BE2C (cell line): ENCODE measurements around the gene PCBP2.

Experiments
- DNase-seq: peaks from one replicate; pipeline ENCODE4 v3.0.0-alpha.2; 2020
- H3K27me3 ChIP-seq: fragments of 250-450 bp; sonication (Bioruptor Pico); 2 replicates; pipeline ENCODE4 v1.5.1; 2020; ENCODE audit warnings: mild to moderate bottlenecking
- H3K36me3 ChIP-seq: fragments of 250-450 bp; sonication (Bioruptor Pico); 2 replicates; pipeline ENCODE4 v1.5.1; 2020; ENCODE audit warnings: mild to moderate bottlenecking
- H3K4me1 ChIP-seq: fragments of 250-450 bp; sonication (Bioruptor Pico); 2 replicates; pipeline ENCODE4 v1.5.1; 2020
- H3K4me3 ChIP-seq: 2 replicates; pipeline ENCODE4 v1.5.1; 2011; ENCODE audit warnings: low read depth, low read length
- H3K9me3 ChIP-seq: fragments of 250-450 bp; sonication (Bioruptor Pico); 2 replicates; pipeline ENCODE4 v1.5.1; 2020
- CTCF ChIP-seq: IDR thresholded peaks from 2 replicates; pipeline ENCODE4 v1.5.1; 2012; ENCODE audit warnings: mild to moderate bottlenecking, low read depth, low read length

Gene PCBP2

GRCh38 chr12:53513712-53514410 is 62.0 kb downstream of the PCBP2 start:
- no peaks in the 10 kb centered on the region; the same call in 1 of the 2 replicates for H3K4me1 ChIP-seq
- H3K4me3 ChIP-seq = no peak overlapping the region
- TF ChIP-seq CTCF = no peak
- H3K27me3 ChIP-seq = no peaks in the 10 kb centered on the region
- no peak for DNase-seq
- H3K36me3 ChIP-seq = peaks cover 11% of the 10 kb centered on the region
- no peaks in the 10 kb centered on the region for H3K9me3 ChIP-seq

DNA sequence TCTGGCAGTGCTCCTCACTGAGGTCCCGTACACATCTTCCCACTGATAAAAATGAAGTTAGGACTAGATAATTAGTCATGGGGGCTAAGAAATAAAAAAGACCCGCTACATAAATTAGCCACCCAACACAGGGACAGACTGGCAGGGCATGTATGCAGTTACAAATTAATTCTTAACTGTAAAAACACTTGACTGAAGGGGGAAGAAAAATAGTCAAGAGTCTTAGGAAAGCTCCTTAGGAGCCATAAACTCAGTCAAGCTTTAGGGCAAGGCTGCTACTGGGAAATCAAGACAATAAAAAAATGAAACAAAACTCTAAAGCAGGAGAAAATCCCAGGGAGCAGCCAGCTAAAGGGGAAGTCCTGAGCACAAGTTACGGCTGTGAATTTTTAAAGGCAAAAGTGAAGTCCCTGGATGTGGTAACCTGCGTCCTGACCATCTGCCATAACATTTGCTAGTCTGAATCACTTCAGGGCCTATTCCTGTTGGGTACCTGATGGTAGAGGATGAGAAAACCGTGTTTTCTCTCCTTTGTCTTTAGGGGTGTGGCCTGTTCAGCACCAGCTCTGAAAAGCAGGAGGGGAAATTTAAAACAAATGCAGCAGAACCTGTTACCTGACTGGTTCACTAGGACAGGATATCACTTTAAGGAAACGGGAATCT is 62.9 kb downstream of the PCBP2 start:
- Histone ChIP-seq H3K27me3 (no peaks in the 10 kb centered on the region), H3K9me3 (no peaks in the 10 kb centered on the region), H3K36me3 (peaks cover 11% of the 10 kb centered on the region), H3K4me3 (no peak overlapping the region), H3K4me1 (no peaks in the 10 kb centered on the region)
- TF ChIP-seq CTCF = no peak
- no peak for DNase-seq

DNA sequence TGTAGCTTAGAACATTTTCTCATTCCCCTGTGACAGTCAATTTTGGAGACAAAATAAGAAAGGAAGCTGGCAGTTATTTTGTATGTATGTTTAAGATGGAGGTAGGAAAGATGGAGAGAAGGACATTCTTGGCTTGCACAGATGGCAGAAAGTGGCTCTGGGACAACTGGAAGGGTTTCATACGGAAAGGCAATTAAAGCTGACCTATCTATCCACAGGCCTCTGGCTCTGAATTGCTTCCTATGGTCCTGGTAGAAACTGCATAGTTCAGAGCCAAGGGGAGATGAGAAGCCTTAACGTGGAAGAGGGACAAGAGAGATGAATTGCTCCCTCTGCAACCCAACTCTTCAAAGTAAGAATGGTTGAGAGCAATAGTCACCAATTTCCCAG is 63.4 kb downstream of the PCBP2 start:
- Histone ChIP-seq H3K4me1 (no peaks in the 10 kb centered on the region), H3K9me3 (no peaks in the 10 kb centered on the region), H3K36me3 (peaks cover 11% of the 10 kb centered on the region), H3K27me3 (no peaks in the 10 kb centered on the region), H3K4me3 (no peak overlapping the region)
- TF ChIP-seq CTCF = no peak
- DNase-seq = no peak

DNA sequence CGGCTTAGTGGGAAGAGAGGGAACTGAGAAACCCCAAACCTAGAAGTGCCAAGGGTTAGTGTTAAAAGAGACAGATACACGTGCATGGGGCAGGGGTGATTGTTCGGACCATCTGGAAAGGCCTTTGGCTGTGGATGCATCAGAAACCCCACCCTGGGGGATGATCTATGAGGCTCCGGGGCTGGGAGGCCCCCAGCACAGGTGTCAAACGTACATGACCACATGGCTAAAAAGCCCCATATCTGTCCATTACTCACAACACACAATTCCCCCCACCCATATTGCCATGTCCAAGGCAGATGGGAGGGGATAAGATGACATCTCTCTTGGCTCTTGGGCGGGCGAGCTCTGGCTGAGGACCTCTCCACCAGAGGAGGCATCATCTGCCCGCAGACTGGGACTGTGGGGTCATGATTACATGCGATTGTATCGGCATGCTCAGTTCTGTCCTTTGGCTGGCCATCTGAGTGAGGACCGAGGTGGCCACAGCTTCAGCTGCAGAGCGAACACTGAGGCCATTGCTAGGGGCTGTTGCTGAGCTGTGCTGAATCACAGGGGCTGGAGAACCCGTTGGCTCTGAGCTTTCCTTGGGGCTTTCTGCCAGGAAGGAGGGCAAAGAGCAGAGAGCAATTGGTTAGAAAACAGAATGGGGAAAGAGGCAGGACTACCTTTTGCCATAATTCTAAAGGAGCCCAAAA is 65.0 kb downstream of the PCBP2 start:
- Histone ChIP-seq H3K27me3 (no peaks in the 10 kb centered on the region), H3K36me3 (peaks cover 16% of the 10 kb centered on the region), H3K4me1 (no peaks in the 10 kb centered on the region), H3K9me3 (no peaks in the 10 kb centered on the region), H3K4me3 (no peak overlapping the region)
- DNase-seq = no peak
- no peak for TF ChIP-seq CTCF

GRCh38 chr12:53518381-53518780 is 66.5 kb downstream of the PCBP2 start:
- DNase-seq = no peak
- TF ChIP-seq CTCF = no peak
- peaks cover 26% of the 10 kb centered on the region for H3K36me3 ChIP-seq

DNA sequence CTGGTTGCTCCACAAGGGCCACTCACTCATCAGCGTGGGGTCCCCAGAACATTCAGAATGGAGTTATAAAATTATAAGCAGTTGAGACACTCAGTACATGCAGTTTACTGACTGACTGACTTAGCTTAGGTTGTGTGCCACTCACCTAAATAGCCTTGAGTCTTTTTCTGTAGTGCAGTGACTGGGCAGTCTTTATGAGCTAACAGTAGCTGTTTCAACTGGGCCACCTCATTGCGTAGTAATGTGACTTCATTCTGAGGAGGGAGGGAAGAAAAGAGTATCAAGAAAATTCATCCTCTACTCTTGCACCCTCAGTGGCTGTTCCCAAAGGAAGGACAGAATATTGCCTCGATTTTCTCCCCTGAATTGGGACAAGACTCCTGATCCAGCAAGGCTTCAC is 71.2 kb downstream of the PCBP2 start:
- Histone ChIP-seq H3K4me3 (no peak overlapping the region), H3K36me3 (peaks cover 20% of the 10 kb centered on the region), H3K27me3 (no peaks in the 10 kb centered on the region), H3K9me3 (no peaks in the 10 kb centered on the region), H3K4me1 (no peaks in the 10 kb centered on the region)
- no peak for DNase-seq
- TF ChIP-seq CTCF = no peak

More at GRCh38 chr12:53518381-53518780, 66.5 kb downstream of the PCBP2 start:
- Histone ChIP-seq H3K4me3 (no peak overlapping the region), H3K27me3 (no peaks in the 10 kb centered on the region), H3K9me3 (no peaks in the 10 kb centered on the region), H3K4me1 (no peaks in the 10 kb centered on the region)
